WERI-Rb-1 (cell line): Measurements from ENCODE around the gene KCNAB1.
"Not testable (repeated sequence)": the region's sequence is repeated elsewhere in the genome, so short reads cannot be mapped to it uniquely, and the experiment has no call there.

Experiments used
- DNase-seq: peaks from one replicate; pipeline ENCODE4 v3.0.0-alpha.2; 2020
- H3K27ac ChIP-seq: fragments of 250-450 bp; sonication (Bioruptor Pico); 2 replicates; pipeline ENCODE4 v1.5.1; 2020; ENCODE audit warnings: mild to moderate bottlenecking, moderate library complexity
- H3K27me3 ChIP-seq: fragments of 250-450 bp; sonication (Bioruptor Pico); 2 replicates; pipeline ENCODE4 v1.5.1; 2021; ENCODE audit warnings: mild to moderate bottlenecking, low read depth, moderate library complexity; ENCODE audit not compliant: insufficient read depth, severe bottlenecking
- H3K36me3 ChIP-seq: fragments of 250-450 bp; sonication (Bioruptor Pico); 2 replicates; pipeline ENCODE4 v1.5.1; 2020; ENCODE audit warnings: mild to moderate bottlenecking, moderate library complexity
- H3K4me3 ChIP-seq: 2 replicates; pipeline ENCODE4 v1.5.1; 2011; ENCODE audit warnings: low read depth, mild to moderate bottlenecking, control low read depth, low read length
- H3K9me3 ChIP-seq: fragments of 250-450 bp; sonication (Bioruptor Pico); 2 replicates; pipeline ENCODE4 v1.5.1; 2021; ENCODE audit warnings: mild to moderate bottlenecking, moderate library complexity; ENCODE audit not compliant: severe bottlenecking
- CTCF ChIP-seq: IDR thresholded peaks from 2 replicates; pipeline ENCODE4 v1.5.1; 2011; ENCODE audit warnings: low read depth, mild to moderate bottlenecking, control low read depth, inconsistent platforms, low read length

KCNAB1 gene

GRCh38 chr3:156187146-156187769 lies 66.9 kb downstream of the KCNAB1 start:
- no peak overlapping the region for H3K27ac ChIP-seq
- no peak for TF ChIP-seq CTCF
- no peaks in the 10 kb centered on the region for H3K9me3 ChIP-seq
- H3K27me3 ChIP-seq, result peaks cover 4% of the 10 kb centered on the region
- DNase-seq, result no peak
- H3K4me3 ChIP-seq, result no peak overlapping the region
- no peaks in the 10 kb centered on the region for H3K36me3 ChIP-seq

DNA sequence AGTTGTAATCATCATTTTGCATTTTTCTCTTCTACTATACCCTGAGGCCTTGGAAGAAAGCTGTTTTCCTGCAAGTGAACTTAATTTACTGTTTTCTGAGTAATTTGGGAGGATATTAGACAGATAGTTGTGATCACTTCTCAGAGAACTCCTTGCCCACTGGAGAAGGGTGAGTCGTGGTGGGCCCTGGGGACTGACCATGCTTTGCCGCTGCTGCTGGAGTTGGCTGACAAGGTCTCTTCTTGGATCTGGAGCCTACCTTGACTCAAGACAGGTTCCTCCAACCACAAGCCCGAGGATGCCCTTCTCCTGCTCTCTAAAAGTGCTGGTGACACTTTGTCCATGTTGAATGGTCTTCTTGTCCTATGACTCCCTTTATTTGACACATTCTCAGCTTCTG lies 68.4 kb downstream of the KCNAB1 start:
- no peak for TF ChIP-seq CTCF
- H3K27me3 ChIP-seq, result peaks cover 4% of the 10 kb centered on the region
- H3K27ac ChIP-seq, result no peak overlapping the region
- no peak for DNase-seq
- H3K9me3 ChIP-seq, result no peaks in the 10 kb centered on the region
- no peak overlapping the region for H3K4me3 ChIP-seq
- H3K36me3 ChIP-seq, result no peaks in the 10 kb centered on the region

DNA sequence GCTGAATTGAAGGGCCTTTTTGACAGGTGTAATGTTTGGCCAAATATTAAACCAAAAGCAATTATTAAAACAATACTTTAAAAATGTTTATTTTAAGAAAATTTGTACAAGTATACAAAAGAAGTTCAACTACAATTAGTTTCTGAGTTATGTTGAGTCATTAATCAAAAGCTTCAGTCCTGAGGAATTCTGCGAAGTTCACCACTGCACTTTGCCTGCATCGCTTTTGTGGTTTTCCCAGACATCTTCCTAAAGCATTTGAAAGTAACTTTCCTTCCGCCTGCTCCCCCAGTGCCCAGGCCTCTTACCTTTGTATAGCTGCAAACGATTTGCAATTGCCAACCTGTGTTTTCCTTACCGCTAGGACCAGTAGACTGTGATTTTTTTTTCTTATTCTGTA lies 69.5 kb downstream of the KCNAB1 start:
- H3K4me3 ChIP-seq, result no peak overlapping the region
- no peak overlapping the region for H3K27ac ChIP-seq
- H3K27me3 ChIP-seq, result peaks cover 4% of the 10 kb centered on the region
- no peak for TF ChIP-seq CTCF
- no peaks in the 10 kb centered on the region for H3K9me3 ChIP-seq
- H3K36me3 ChIP-seq, result no peaks in the 10 kb centered on the region
- no peak for DNase-seq

GRCh38 chr3:156194945-156195344 lies 74.6 kb downstream of the KCNAB1 start:
- not testable (repeated sequence) for H3K27me3 ChIP-seq, H3K36me3 ChIP-seq, H3K27ac ChIP-seq, DNase-seq, H3K9me3 ChIP-seq, H3K4me3 ChIP-seq

GRCh38 chr3:156197152-156197551 lies 76.8 kb downstream of the KCNAB1 start:
- not testable (repeated sequence) for H3K36me3 ChIP-seq, H3K4me3 ChIP-seq, H3K27ac ChIP-seq, H3K9me3 ChIP-seq, DNase-seq, H3K27me3 ChIP-seq

DNA sequence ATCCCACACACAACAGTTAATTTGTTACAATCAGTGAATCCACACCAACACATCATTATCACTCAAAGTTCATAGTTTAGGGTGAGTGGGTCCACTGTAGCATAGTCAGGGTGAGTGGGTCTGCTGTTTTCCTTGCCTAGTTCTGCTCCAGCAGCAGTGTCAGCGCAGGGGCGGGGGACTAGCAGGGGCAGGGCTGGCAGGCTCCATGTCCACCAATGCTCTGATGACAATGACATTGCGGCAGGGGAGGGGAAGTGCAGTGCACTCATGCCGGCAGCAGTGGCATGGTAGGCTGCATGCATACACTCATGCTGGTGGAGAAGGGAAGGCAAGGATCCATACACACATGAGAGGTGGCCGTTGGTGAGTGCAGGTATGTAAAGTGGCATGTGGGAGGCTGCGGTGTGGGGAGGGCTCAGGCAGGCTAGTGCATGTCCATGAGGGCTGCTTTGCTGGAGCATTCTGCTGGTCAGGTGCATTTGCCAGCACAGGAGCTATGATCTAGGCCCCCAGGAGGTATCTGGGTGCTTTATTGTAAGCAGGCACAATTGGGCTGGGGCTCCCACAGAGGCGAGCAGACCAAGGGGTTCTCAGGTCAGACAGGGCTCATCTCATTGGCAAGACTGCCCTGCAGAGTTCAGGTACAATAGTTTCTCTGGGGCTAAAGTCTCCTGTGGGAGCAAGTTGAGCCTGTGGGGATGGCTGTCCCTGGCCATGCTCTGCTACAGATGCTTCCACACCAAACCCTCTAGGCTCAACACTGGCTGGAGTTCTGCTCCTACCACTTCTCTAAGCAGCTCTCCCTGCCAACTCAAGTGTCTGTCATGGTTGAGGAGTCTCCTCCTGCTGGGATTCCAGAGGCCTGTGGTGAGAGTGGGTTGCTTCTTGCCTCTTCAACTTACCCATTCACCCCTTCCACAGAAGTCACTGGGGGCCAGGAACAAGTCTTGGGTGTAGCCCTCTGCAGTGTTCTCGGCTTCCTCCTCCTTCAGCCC lies 81.3 kb downstream of the KCNAB1 start:
- Histone ChIP-seq H3K9me3 (no peaks in the 10 kb centered on the region), H3K27ac (no peak overlapping the region), H3K27me3 (no peaks in the 10 kb centered on the region), H3K4me3 (no peak overlapping the region), H3K36me3 (no peaks in the 10 kb centered on the region)
- DNase-seq, result no peak
- no peak for TF ChIP-seq CTCF
